ENCODE measurements around the gene ZNF90.

DNA sequence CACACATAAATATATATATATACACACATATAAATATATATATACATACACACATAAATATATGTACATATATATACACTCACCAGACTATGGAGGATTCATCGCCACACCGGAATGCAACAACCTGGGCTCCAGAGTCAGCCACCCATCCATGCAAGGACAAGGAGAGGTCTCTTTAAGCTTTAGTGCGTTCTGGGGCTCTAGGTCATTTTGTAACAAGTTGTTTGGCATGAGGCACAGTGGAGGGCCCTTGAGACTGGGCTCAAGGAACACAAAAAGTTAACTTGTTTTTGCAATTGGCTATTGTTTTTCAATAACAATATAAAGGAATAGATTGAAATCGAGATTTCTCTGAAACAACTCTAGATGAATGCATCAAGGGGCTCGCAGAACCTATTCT is 4.9 kb upstream of the ZNF90 start:
- no peak for TF ChIP-seq FOXM1 (IDR thresholded peaks at IDR 0.05; ENCODE audit: borderline replicate concordance)
- TF ChIP-seq L3MBTL2 (conservative IDR thresholded peaks at IDR 0.05): no peak
- no peak for TF ChIP-seq ARNT (IDR thresholded peaks at IDR 0.05)
- TF ChIP-seq TARDBP (IDR thresholded peaks at IDR 0.05): no peak
- no peak for TF ChIP-seq LEF1 (IDR thresholded peaks at IDR 0.05; ENCODE audit: borderline replicate concordance)
- TF ChIP-seq NFRKB (IDR thresholded peaks at IDR 0.05): no peak
- no peak for TF ChIP-seq SP1 (IDR thresholded peaks at IDR 0.05)
- no peak for TF ChIP-seq BHLHE40 (IDR thresholded peaks at IDR 0.05; ENCODE audit: borderline replicate concordance)
- no peak for TF ChIP-seq ELF4 (IDR thresholded peaks at IDR 0.05)
- no peak for TF ChIP-seq FOXA1 (IDR thresholded peaks at IDR 0.05)
- no peak for TF ChIP-seq FOXK2 (IDR thresholded peaks at IDR 0.05)
- no peak for TF ChIP-seq HDGF (IDR thresholded peaks at IDR 0.05; ENCODE audit: borderline replicate concordance)
- TF ChIP-seq, protein P1, sequence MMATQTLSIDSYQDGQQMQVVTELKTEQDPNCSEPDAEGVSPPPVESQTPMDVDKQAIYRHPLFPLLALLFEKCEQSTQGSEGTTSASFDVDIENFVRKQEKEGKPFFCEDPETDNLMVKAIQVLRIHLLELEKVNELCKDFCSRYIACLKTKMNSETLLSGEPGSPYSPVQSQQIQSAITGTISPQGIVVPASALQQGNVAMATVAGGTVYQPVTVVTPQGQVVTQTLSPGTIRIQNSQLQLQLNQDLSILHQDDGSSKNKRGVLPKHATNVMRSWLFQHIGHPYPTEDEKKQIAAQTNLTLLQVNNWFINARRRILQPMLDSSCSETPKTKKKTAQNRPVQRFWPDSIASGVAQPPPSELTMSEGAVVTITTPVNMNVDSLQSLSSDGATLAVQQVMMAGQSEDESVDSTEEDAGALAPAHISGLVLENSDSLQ (IDR thresholded peaks at IDR 0.05): no peak
- TF ChIP-seq CTBP1 (IDR thresholded peaks at IDR 0.05; ENCODE audit: borderline replicate concordance): no peak

Measured in HEK293T (cell line).